Uterus (tissue), 4 donors: ENCODE results near the gene LRRC25. TPM values are rescaled to one million over a fixed set of nuclear protein-coding genes. Genes with fewer than 3 reads are reported as not detected.

Experiments used
- DNase-seq, 2 donors: peaks; one replicate each; pipeline ENCODE4 v3.0.0-alpha.2; 2019 to 2020
- H3K27ac ChIP-seq, 2 donors: fragments of 200-600 bp; sonication (generic); 1 replicate in 1 of 2; 2 replicates in 1 of 2; pipeline ENCODE4 v1.5.1; 2016 to 2018
- H3K27me3 ChIP-seq, 2 donors: fragments of 200-600 bp; sonication (generic); one replicate each; pipeline ENCODE4 v1.5.1; 2018 to 2019; ENCODE audit warnings: control low read depth in 1 of 2
- H3K36me3 ChIP-seq, 2 donors: fragments of 200-600 bp; sonication (generic); one replicate each; pipeline ENCODE4 v1.5.1; 2019; ENCODE audit warnings: control low read depth in 1 of 2
- H3K4me1 ChIP-seq, 2 donors: fragments of 200-600 bp; sonication (generic); one replicate each; pipeline ENCODE4 v1.5.1; 2018 to 2019; ENCODE audit warnings: control low read depth in 1 of 2
- H3K4me3 ChIP-seq, 2 donors: fragments of 200-600 bp; sonication (generic); 1 replicate in 1 of 2; 2 replicates in 1 of 2; pipeline ENCODE4 v1.5.1; 2018 to 2019; ENCODE audit warnings: mild to moderate bottlenecking in 1 of 2
- H3K9me3 ChIP-seq, 2 donors: fragments of 200-600 bp; sonication (generic); one replicate each; pipeline ENCODE4 v1.5.1; 2019; ENCODE audit warnings: control low read depth in 1 of 2
- POLR2A ChIP-seq, 2 donors: fragments of 450-650 bp; IDR thresholded peaks; one replicate each; pipeline ENCODE4 v1.6.1; 2016; ENCODE audit warnings: antibody characterized with exemption in 2 of 2, mild to moderate bottlenecking in 1 of 2, moderate library complexity in 1 of 2
- intact Hi-C: fragments of 100-400 bp; cut with DNase I; formaldehyde crosslinking; loops from one replicate; pipeline ENCODE4 v1.15.1; 2023; ENCODE audit warnings: low total_unique reads
- microRNA-seq: library from miRNA; unstranded; fragments of <30 nt; microRNA quantifications from one replicate; pipeline ENCODE4, GENCODE V29; 2016; ENCODE audit warnings: borderline microRNAs expressed, borderline replicate concordance
- small RNA-seq: library from RNA; depleted of rRNA; stranded (forward); fragments of <200 nt; gene quantifications from one replicate; pipeline ENCODE3, GENCODE V24; 2016
- total RNA-seq, 4 donors: library from RNA; depleted of rRNA in 3 of 4; stranded (reverse); fragments of >200 nt in 3 of 4; gene quantifications; one replicate each; pipeline versions ENCODE4 v1.1.0 to v1.2.4, GENCODE V29; 2014 to 2023
- TF ChIP-seq, protein P1 (sequence below), 4 experiments: fragments of 200-600 bp in 2 of 4; fragments of 450-650 bp in 2 of 4; sonication (generic) in 2 of 4; IDR thresholded peaks; one replicate each; pipeline ENCODE4 v1.5.1; 2016 to 2019; ENCODE audit warnings: antibody characterized with exemption in 4 of 4, mild to moderate bottlenecking in 2 of 4, moderate library complexity in 1 of 4
- donor health status: DM: yes; HTN: yes; CAD: no.

The LRRC25 gene
- total RNA-seq, 4 donors from 2014 or later = 0.51 to 2.3 (median 1.9) TPM; not detected in 1

DNA sequence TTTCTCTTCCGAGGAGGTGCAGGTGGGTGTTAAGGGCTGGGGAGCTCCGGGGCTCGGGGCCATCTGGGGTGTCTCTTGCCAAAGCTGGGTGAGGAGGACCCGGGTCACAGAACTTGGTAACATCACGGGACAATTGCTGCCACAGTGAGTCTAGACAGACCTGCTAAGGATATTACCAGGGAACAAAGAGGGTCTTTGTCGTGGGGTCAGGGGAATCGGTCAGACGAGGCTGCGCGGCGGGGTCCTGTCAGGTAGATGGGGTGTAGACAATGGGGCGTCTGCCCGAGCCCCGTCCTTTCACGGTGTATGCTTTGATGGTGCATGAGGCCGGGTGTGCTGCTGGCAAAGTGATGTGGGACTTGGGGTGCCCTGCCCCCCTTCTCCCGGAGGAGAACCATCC lies 49.3 kb downstream of the LRRC25 start:
- no peaks in the 10 kb centered on the region for H3K4me1 ChIP-seq
- H3K27me3 ChIP-seq = no peaks in the 10 kb centered on the region
- H3K27ac ChIP-seq = no peak overlapping the region
- no peaks in the 10 kb centered on the region for H3K36me3 ChIP-seq
- DNase-seq = no peak
- no peak overlapping the region for H3K4me3 ChIP-seq
- intact Hi-C loops = loop anchor here (10.0 kb wide), 1 partner anchor 67 kb away; the partner anchor contains the start of gene SSBP4
- no peaks in the 10 kb centered on the region for H3K9me3 ChIP-seq
- TF ChIP-seq POLR2A (IDR thresholded peaks at IDR 0.05) = no peak
- TF ChIP-seq, protein P1, sequence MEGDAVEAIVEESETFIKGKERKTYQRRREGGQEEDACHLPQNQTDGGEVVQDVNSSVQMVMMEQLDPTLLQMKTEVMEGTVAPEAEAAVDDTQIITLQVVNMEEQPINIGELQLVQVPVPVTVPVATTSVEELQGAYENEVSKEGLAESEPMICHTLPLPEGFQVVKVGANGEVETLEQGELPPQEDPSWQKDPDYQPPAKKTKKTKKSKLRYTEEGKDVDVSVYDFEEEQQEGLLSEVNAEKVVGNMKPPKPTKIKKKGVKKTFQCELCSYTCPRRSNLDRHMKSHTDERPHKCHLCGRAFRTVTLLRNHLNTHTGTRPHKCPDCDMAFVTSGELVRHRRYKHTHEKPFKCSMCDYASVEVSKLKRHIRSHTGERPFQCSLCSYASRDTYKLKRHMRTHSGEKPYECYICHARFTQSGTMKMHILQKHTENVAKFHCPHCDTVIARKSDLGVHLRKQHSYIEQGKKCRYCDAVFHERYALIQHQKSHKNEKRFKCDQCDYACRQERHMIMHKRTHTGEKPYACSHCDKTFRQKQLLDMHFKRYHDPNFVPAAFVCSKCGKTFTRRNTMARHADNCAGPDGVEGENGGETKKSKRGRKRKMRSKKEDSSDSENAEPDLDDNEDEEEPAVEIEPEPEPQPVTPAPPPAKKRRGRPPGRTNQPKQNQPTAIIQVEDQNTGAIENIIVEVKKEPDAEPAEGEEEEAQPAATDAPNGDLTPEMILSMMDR (IDR thresholded peaks at IDR 0.05) = no peak

DNA sequence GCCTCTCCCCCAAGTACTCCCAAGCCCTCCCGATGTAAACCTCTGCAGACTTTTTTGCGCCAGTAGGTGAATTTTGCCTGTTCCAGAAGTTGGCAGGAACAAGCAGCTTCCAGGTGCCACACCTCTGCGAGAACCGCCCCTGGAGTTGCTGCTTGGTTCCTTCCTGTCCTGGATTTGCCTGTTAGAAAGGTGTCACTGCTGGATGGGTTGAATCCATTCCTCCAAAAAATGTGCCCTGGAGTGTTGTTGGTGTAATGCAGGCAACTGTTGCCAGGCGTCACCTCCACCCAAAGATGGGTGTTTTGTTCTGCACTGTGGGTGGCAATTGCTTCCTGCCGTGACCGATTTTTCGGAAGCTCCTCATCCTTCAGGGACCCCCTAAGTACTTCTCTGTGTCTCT lies 51.3 kb downstream of the LRRC25 start:
- H3K27me3 ChIP-seq = no peaks in the 10 kb centered on the region
- H3K27ac ChIP-seq = no peak overlapping the region
- H3K4me3 ChIP-seq = no peak overlapping the region
- no peaks in the 10 kb centered on the region for H3K9me3 ChIP-seq
- no peak for DNase-seq
- no peaks in the 10 kb centered on the region for H3K4me1 ChIP-seq
- no peaks in the 10 kb centered on the region for H3K36me3 ChIP-seq
- TF ChIP-seq, protein P1 (IDR thresholded peaks at IDR 0.05) = no peak
- no peak for TF ChIP-seq POLR2A (IDR thresholded peaks at IDR 0.05)
- intact Hi-C loops = loop anchor here (10.0 kb wide), 1 partner anchor 69 kb away; the partner anchor contains the start of gene SSBP4

- Histone ChIP-seq H3K27me3 (no peaks in the 10 kb centered on the region), H3K27ac (no peak overlapping the region), H3K4me1 (no peaks in the 10 kb centered on the region), H3K4me3 (no peak overlapping the region), H3K9me3 (no peaks in the 10 kb centered on the region), H3K36me3 (no peaks in the 10 kb centered on the region)
- TF ChIP-seq POLR2A (IDR thresholded peaks at IDR 0.05) = no peak
- TF ChIP-seq, protein P1 (IDR thresholded peaks at IDR 0.05) = no peak
- no peak for DNase-seq
- intact Hi-C loops = loop anchor here (10.0 kb wide), 1 partner anchor 70 kb away; the partner anchor contains the start of gene SSBP4
Measured at GRCh38 chr19:18345296-18345695, 52.1 kb downstream of the LRRC25 start.

DNA sequence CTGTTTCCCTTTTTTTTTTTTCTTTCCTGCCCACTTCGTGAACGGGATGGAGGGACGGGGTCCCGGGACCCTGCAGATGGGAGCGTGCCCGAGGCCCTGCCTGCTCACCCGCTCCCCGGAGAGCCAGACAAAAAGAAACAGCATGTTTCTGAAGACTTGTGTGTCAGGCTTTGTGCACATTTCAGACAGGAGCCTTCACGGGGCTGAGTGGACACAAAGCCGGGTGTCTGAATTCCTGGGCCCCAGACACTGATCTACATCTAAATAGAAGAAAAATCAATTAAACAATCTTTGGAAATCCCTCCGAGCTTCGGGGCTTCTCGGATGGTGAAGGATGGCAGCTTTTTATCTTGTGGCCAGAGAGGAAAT lies 52.9 kb downstream of the LRRC25 start:
- Histone ChIP-seq H3K36me3 (no peaks in the 10 kb centered on the region), H3K4me3 (no peak overlapping the region), H3K4me1 (no peaks in the 10 kb centered on the region), H3K9me3 (no peaks in the 10 kb centered on the region), H3K27ac (no peak overlapping the region), H3K27me3 (no peaks in the 10 kb centered on the region)
- TF ChIP-seq, protein P1 (IDR thresholded peaks at IDR 0.05) = no peak
- TF ChIP-seq POLR2A (IDR thresholded peaks at IDR 0.05) = no peak
- intact Hi-C loops = loop anchor here (10.0 kb wide), 1 partner anchor 70 kb away; the partner anchor contains the start of gene SSBP4
- no peak for DNase-seq

DNA sequence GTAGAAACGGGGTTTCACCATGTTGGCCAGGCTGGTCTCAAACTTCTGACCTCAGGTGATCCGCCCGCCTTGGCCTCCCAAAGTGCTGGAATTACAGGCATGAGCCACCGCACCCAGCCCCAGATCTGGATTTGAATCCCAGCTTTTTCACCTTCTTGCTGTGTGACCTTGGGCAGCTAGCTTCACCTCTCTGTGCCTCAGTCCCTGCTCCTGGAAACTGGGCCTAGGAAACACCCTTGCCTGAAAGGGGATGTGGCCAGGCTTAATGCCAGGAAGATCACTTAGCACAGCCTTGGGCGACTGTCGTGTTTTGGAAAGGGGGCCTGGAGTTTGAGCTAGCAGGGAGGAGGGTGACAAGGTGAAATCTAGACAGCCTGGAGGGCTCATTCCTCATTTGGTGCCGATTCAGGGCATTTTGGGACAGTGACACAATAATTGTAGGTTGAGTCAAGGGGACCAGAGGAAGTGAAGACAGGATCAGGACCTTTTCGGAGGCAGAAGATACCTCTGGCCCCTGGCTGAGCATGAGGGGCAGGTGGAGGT lies 55.3 kb downstream of the LRRC25 start:
- no peak for DNase-seq
- TF ChIP-seq, protein P1 (IDR thresholded peaks at IDR 0.05) = no peak
- no peak for TF ChIP-seq POLR2A (IDR thresholded peaks at IDR 0.05)
- no peaks in the 10 kb centered on the region for H3K9me3 ChIP-seq
- H3K36me3 ChIP-seq = no peaks in the 10 kb centered on the region
- peak overlapping the region in 1 of 2 donors; percentile 81 for H3K27ac ChIP-seq
- H3K4me3 ChIP-seq = no peak overlapping the region
- H3K4me1 ChIP-seq = no peaks in the 10 kb centered on the region
- no peaks in the 10 kb centered on the region for H3K27me3 ChIP-seq
- intact Hi-C loops = loop anchor here (10.0 kb wide), 1 partner anchor 73 kb away; the partner anchor contains the start of gene SSBP4

Small RNAs within 50 kb of the gene (microRNA-seq; reads per million reads assigned to microRNA genes)
- gene MIR3189 = not detected

Small RNAs within 50 kb of the gene (small RNA-seq; reads per million reads assigned to genes)
- gene MIR3189 = not detected

Other genes with a start within 250 kb of the LRRC25 start
- 10 to 100 TPM; 17.2 to 39.4 (median 29.7) TPM for gene PIK3R2, start 244.5 kb downstream of the LRRC25 start, total RNA-seq
- gene IFI30, start 223.8 kb downstream of the LRRC25 start, total RNA-seq = 10 to 100 TPM in 2 of 4 donors, 1 to 10 TPM in 2; 4.1 to 17.4 (median 11.4) TPM
- 10 to 100 TPM in 3 of 4 donors, 1 to 10 TPM in 1; 5.2 to 19.7 (median 11.1) TPM for gene MPV17L2, start 204.4 kb downstream of the LRRC25 start, total RNA-seq
- 1 to 10 TPM in 1 of 4 donors, under 1 TPM in 2, not detected in 1; 0.69 to 3.8 (median 0.77) TPM for gene RAB3A, start 193.6 kb downstream of the LRRC25 start, total RNA-seq
- 1 to 10 TPM in 2 of 4 donors, not detected in 2; 1.7 to 3.3 TPM for gene PDE4C, start 171.2 kb downstream of the LRRC25 start, total RNA-seq
- 10 to 100 TPM in 1 of 4 donors, 1 to 10 TPM in 3; 1.0 to 41.1 (median 3.0) TPM for gene IQCN, start 123.2 kb downstream of the LRRC25 start, total RNA-seq
- 100 to 1,000 TPM; 152 to 386 (median 290) TPM for gene JUND, start 116.0 kb downstream of the LRRC25 start, total RNA-seq
- gene LSM4, start 74.5 kb downstream of the LRRC25 start, total RNA-seq = 100 to 1,000 TPM in 1 of 4 donors, 10 to 100 TPM in 2, 1 to 10 TPM in 1; 8.8 to 120 (median 64.2) TPM
- 10 to 100 TPM; 21.2 to 67.9 (median 38.1) TPM for gene PGPEP1, start 57.0 kb downstream of the LRRC25 start, total RNA-seq
- gene GDF15, start 11.5 kb downstream of the LRRC25 start, total RNA-seq = 10 to 100 TPM in 1 of 4 donors, 1 to 10 TPM in 1, under 1 TPM in 2; 0.41 to 13.1 (median 1.6) TPM
- 100 to 1,000 TPM in 1 of 4 donors, 10 to 100 TPM in 3; 23.6 to 105 (median 54.8) TPM for gene SSBP4, start 21.8 kb upstream of the LRRC25 start, total RNA-seq
- gene ISYNA1, start 40.5 kb upstream of the LRRC25 start, total RNA-seq = 100 to 1,000 TPM in 2 of 4 donors, 10 to 100 TPM in 2; 56.8 to 152 (median 106) TPM
- gene ELL, start 124.4 kb upstream of the LRRC25 start, total RNA-seq = 10 to 100 TPM in 3 of 4 donors, 1 to 10 TPM in 1; 4.1 to 43.5 (median 21.7) TPM
- gene FKBP8, start 146.0 kb upstream of the LRRC25 start, total RNA-seq = 100 to 1,000 TPM; 139 to 273 (median 205) TPM
- 100 to 1,000 TPM in 1 of 4 donors, 10 to 100 TPM in 3; 30.3 to 113 (median 82.5) TPM for gene KXD1, start 160.2 kb upstream of the LRRC25 start, total RNA-seq
- gene UBA52, start 174.2 kb upstream of the LRRC25 start, total RNA-seq = 1,000 to 10,000 TPM in 2 of 4 donors, 100 to 1,000 TPM in 2; 295 to 1,369 (median 721) TPM
- gene REX1BD, start 191.2 kb upstream of the LRRC25 start, total RNA-seq = 100 to 1,000 TPM in 1 of 4 donors, 10 to 100 TPM in 3; 29.7 to 295 (median 74.2) TPM
- under 1 TPM in 3 of 4 donors, not detected in 1; 0.26 to 0.69 (median 0.67) TPM for gene CRLF1, start 209.2 kb upstream of the LRRC25 start, total RNA-seq
- gene TMEM59L, start 215.2 kb upstream of the LRRC25 start, total RNA-seq = 1 to 10 TPM in 1 of 4 donors, under 1 TPM in 1, not detected in 2; 0.26 to 7.5 TPM
- gene KLHL26, start 239.4 kb upstream of the LRRC25 start, total RNA-seq = 10 to 100 TPM in 1 of 4 donors, 1 to 10 TPM in 3; 3.8 to 22.2 (median 6.9) TPM